ENCODE results near the gene ZFR2.

Gene ZFR2

GRCh38 chr19:3785451-3785937 lies 83.3 kb downstream of the ZFR2 start:
- DNase-seq: no peak

DNA sequence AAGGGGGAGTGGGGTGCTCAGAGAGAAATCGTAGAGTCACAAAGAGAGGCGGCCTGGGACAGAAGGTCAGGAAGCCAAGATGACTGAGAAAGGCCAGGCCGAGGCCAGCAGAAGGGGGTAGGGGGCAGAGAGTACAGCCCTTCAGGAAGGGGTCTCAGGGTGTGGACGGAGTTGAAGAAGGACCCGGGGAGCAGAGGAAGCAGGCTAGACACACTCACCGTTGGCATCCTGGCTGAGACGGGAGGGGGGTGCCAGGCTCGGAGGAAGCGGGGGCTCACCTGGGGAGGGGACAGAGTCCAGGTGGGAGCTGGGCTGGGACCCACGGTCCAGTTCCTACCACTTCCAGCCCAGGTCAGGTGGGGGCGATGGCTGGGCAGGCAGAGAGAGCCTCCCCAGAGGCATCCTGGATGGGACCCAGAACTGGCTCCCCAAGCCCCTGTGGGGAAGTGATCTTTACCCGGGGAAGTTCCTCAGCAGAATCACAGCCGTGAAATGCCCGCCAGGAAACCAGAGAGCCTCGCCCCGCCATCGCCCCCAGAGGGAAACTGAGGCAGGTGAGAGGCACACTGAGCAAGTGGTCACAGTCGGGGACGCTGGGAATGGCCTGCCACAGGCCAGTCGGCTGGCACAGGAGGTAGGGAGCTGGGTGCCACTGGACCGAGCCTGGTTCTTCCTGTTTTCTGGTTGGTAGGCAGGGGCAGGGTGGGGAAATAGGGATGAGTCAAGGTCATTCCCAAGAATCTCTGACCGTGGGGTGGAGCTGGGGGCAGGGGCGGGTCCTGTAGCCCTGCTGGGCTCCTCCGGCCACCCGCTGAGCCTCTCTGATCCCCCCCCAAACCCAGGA lies 84.0 kb downstream of the ZFR2 start:
- DNase-seq: no peak

DNA sequence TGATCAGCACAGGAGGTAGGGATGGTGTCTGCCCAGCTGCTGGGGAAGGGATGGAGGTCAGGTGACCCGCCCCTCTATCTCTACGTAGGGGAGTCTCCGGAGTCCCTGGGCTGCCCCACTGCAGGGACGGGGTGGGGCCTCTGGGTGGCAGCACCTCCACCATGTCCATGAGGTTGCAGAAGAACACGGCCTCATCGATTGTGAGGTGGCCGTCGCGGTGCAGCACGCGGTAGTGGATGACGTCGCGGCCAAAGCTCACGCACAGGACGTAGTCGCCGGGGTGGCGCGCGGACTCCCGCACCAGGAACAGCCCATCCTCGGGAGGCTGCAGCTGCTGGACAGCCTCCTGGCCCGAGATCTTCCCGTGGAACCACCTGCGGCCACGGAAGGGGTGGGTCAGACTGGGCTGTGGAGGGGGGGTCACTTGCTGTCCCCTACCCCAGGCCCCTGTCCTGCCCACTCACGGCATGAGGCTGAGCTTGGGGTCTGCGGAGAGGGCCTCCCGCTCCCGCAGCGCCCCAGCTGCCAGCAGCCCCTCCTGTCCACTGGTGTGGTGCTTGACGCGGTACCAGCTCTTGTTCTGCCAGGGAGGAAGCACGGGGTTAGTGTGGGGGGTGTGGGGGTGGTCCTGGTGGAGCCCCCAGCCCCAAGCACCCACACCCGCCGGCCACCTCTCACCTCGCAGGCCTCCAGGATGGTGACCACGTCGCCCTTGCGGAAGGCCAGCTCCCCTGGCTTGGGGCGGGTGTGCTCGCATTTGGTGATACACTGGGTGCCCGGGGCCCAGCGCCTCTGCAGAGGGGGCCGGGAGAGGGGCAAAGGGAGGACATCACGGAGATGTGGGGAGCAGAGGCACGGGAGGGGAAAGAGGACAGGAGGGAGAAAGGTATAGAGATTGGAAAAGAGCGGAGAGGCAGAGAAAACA lies 84.9 kb downstream of the ZFR2 start:
- peak; percentile 28 for DNase-seq

- no peak for DNase-seq
Observed at GRCh38 chr19:3782903-3783302, 85.9 kb downstream of the ZFR2 start.

DNA sequence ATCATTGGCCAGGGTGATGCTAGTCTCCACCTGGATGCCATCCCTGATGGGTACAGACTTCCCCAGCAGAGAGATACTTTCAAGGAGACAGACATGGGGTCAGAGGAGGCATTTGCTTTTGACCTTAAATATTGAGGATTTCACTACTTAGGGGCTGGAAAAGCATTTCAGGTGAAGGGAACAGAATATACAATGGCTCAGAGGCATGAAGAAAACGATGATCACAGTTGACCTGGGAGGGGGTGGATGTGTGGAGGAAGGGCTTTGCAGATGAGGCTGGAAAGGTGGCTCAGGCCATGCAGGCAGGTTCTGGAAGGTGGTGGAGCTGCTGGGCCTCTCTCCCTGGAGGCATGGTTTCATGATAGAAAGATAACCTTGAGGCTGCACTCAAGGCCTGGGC lies 86.5 kb downstream of the ZFR2 start:
- no peak for DNase-seq

DNA sequence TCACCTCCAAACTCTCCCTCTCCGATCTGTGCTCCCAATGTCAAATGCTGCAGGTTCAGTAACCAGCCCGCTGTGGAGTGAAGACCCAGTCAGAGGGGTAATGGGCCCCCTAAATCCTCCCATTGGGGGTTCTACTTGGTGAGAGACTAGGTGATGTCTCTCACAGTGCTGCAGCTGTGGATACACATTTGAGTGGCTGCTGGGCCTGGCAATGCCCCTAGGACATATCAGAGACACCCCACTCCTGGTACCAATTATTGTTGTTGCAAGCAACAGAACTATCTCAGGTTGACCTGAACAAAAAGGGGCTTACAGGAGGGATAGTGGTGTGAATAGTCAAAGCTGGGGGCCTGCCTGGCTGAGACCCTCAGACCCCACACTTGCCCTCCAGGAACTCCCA lies 87.2 kb downstream of the ZFR2 start:
- DNase-seq: no peak

- no peak for DNase-seq
Observed at GRCh38 chr19:3780786-3781304, 88.0 kb downstream of the ZFR2 start.

DNA sequence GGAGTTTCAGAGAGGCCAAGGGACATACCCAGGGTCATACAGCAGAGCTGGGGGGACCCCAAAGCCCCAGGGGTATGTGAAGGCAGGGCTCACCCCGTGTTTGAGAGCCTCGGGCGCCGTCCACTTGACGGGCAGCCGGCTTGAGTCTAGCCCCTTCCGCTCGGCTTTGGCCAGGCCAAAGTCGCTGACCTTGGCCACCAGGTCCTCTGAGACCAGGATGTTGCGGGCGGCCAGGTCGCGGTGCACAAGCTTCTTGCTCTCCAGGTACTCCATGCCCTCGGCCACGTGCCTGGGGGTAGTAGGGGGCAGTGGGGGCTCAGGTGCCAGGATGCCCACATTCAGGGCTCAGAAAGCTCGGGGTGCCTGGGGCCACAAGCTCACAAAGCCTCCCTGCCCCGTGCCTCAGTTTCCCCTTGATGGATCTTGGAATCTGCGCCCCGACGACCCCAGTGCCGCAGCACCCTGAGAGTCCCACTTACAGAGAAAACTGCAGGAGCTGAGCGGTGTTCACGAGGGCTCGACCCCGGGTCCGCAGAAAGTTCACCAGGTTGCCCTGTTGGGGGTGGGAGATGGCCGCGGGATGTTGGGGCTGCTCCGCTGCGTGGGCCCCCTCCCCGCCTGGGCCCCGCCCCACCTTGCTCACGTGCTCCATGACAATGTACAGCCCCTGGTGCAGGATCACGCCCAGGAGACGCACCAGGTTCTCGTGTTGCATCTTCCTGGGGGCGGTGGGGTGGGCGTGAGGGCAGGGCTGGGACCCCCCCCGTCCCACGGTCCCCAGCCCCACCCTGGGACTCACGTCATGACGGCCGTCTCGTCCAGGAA lies 89.7 kb downstream of the ZFR2 start:
- no peak for DNase-seq

- DNase-seq: no peak
Observed at GRCh38 chr19:3778104-3778867, 90.6 kb downstream of the ZFR2 start.

- no peak for DNase-seq
Observed at GRCh38 chr19:3776479-3777040, 92.3 kb downstream of the ZFR2 start.

- no peak for DNase-seq
Observed at GRCh38 chr19:3775831-3776230, 93.0 kb downstream of the ZFR2 start.

DNA sequence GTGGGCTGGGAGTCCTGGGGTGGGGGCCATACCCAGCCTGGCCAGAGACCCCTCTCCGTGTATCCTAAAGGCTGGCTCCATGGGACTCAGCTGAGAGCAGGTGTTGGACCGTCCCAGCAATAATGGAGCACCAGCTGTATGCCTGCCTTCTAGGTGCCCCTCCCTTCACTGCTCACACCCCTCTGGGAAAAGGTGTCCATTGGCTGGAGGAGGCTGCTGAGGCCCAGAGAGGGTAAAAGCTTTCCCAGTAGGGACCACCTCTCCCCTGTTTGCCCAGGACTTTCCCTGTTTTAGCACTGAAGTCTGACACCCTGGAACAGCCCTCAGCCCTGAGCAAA lies 93.5 kb downstream of the ZFR2 start:
- DNase-seq: no peak

- DNase-seq: no peak
Observed at GRCh38 chr19:3774621-3775373, 94.0 kb downstream of the ZFR2 start.

- no peak for DNase-seq
Observed at GRCh38 chr19:3773814-3774515, 94.9 kb downstream of the ZFR2 start.

DNA sequence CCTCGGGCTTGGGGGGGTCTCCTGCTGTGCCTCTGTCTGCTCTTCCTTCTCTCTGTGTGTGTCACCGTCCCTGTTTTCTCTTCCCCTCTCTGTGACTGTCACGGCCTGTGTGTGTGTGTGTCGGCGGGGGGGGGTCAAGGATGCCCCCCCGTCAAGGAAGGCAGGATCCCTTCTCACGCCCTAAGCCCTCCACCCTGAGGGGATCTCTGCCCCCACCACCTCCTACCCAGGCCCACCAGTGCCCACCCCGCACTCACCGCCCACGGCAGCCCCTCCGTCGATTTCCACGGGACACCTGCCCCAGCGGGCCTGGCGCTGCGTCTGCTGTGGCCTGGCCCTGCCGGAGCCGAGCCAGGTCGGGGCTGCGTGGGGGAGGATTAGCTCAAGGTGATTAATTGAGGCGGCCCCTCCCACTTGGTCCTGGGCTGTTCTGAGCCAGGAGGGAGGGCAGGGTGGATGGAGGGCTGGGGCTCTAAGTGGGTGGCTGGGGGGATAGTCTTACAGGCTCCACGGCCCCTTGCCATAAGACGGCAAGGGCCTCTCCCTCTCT lies 96.9 kb downstream of the ZFR2 start, which contains the start of gene RAX2:
RAX2 (minus strand) TSS at position 323 of the 550 bp plus-strand sequence. CDS start 486 bp downstream, outside the sequence.
- DNase-seq: no peak

GRCh38 chr19:3771000-3771905 lies 97.6 kb downstream of the ZFR2 start:
- DNase-seq: no peak

DNA sequence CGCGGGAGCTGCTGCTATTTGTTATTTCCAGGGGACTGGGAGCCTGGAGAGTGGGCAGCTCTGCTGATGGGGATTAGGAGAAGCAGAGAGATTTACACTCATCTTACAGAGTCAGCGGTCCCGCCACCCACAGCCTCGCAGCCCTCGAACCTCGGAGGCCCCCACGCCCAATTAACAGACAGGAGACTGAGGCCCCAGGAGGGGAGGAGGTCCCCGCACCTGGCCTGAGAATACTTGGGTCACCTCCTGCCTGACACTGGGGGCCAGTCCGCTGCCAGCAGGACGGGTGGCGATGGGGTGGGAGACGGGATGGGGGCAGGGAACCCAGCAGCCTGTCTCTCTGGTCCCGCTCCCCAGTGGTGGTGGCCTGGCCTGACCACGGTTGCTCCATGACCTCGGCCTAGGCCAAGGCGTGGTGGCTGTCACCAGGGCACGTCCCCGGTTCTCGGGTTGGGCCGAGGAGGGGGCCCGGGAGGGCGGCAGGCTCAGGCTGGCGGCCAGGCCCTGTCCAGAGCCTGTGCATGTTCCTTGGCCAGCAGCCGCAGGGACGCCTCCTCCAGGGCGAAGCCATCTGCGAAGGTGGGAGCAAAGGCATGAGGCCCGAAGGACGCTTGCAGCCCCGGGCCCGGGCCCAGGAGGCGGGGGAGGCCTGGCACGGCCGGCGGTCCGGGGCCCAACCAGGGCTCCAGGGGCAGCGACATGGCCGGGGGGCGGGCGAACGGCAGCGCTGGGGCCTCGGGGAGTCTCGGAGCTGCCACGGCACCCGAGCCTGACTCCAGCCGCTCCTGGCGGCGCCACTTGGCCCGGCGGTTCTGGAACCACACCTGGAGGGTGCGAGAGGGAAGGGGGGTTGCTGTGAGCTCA lies 98.5 kb downstream of the ZFR2 start:
- DNase-seq: no peak

DNA sequence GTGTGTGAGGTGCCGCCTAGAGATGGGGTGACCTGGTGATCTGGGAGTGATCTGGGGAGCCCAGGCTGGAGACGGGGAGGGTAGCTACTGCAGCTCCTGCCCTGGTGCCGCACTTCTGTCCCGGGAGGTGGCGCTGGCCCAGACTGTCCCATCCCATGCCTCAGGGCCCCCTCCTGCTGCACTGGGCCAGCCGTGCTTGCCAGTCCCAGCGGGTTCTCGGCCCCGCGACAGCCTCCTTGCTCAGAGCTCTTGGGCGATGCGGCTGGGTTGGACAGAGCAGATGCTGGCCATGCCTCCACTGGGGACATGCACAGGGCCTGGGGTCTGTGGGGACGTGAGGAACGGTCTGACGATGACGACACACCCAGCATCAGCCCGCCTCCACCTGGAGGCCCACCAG lies 99.3 kb downstream of the ZFR2 start:
- no peak for DNase-seq
